NB4 (cell line): ENCODE results near the gene IDI2.
A peak's percentile ranks its signal among the peaks of the same experiment; 100 is the strongest.

ENCODE experiments used
- DNase-seq: peaks from one replicate; pipeline ENCODE4 v3.0.0; 2010; ENCODE audit warnings: low read depth
- H3K4me3 ChIP-seq: one replicate; pipeline ENCODE4 v1.5.1; 2011; ENCODE audit warnings: mild to moderate bottlenecking, low read depth, low read length, moderate library complexity
- CTCF ChIP-seq: IDR thresholded peaks from one replicate; pipeline ENCODE4 v1.5.1; 2012; ENCODE audit warnings: low read depth, low read length
- MAX ChIP-seq: IDR thresholded peaks from 2 replicates; pipeline ENCODE4 v1.6.1; 2011; ENCODE audit warnings: low read depth, low read length
- MYC ChIP-seq: IDR thresholded peaks from 2 replicates; pipeline ENCODE4 v1.6.1; 2011; ENCODE audit warnings: low read depth, low read length
- POLR2A ChIP-seq: IDR thresholded peaks from 2 replicates; pipeline ENCODE4 v1.6.1; 2011; ENCODE audit warnings: mild to moderate bottlenecking; ENCODE audit not compliant: insufficient read length; ENCODE audit errors: extremely low read depth

IDI2 gene

GRCh38 chr10:976316-976715 lies 49.3 kb downstream of the IDI2 start:
- no peak overlapping the region for H3K4me3 ChIP-seq
- DNase-seq = no peak
- no peak for TF ChIP-seq MYC
- no peak for TF ChIP-seq CTCF
- no peak for TF ChIP-seq POLR2A
- TF ChIP-seq MAX = no peak

- DNase-seq = no peak
- no peak for TF ChIP-seq POLR2A
- no peak for TF ChIP-seq MYC
- TF ChIP-seq MAX = no peak
- no peak for TF ChIP-seq CTCF
- H3K4me3 ChIP-seq = no peak overlapping the region
Measured at GRCh38 chr10:974785-975074, 50.9 kb downstream of the IDI2 start.

GRCh38 chr10:974038-974784 lies 51.4 kb downstream of the IDI2 start:
- TF ChIP-seq MAX (no peak), MYC (no peak), POLR2A (no peak), CTCF (no peak)
- H3K4me3 ChIP-seq = no peak overlapping the region
- DNase-seq = peak; percentile 48

- DNase-seq = no peak
- TF ChIP-seq CTCF = no peak
- TF ChIP-seq POLR2A = no peak
- TF ChIP-seq MAX = no peak
- no peak for TF ChIP-seq MYC
Measured at GRCh38 chr10:972763-973162, 52.9 kb downstream of the IDI2 start.

GRCh38 chr10:971613-972012 lies 54.0 kb downstream of the IDI2 start:
- no peak for TF ChIP-seq CTCF
- TF ChIP-seq POLR2A = no peak
- no peak for TF ChIP-seq MYC
- no peak for TF ChIP-seq MAX
- DNase-seq = no peak
- H3K4me3 ChIP-seq = no peak overlapping the region

More at GRCh38 chr10:972763-973162, 52.9 kb downstream of the IDI2 start:
- no peak overlapping the region for H3K4me3 ChIP-seq
